AG04449 (cell line): Measurements from ENCODE around the gene TTLL10.

Source experiments
- CTCF ChIA-PET: fragments of 350-600 bp; formaldehyde crosslinking; extraction: SDS; loops from one replicate; lab custom pipeline; 2021; ENCODE audit warnings: antibody characterized with exemption; lab: Yijun Ruan, JAX
- POLR2A ChIA-PET: fragments of 400-600, 350-600 bp; formaldehyde crosslinking; extraction: SDS; loops from one replicate; lab custom pipeline; 2020; ENCODE audit warnings: antibody characterized with exemption, inconsistent platforms; lab: Yijun Ruan, JAX
- DNase-seq: peaks from one replicate; pipeline ENCODE4 v3.0.0-alpha.2; 2010; ENCODE audit warnings: low read depth, low spot score
- H3K4me3 ChIP-seq: 2 replicates; pipeline ENCODE4 v1.5.1; 2011; ENCODE audit warnings: low read depth, mild to moderate bottlenecking, control low read depth, low read length
- TF ChIP-seq, protein P1 (sequence below): IDR thresholded peaks from one replicate; pipeline ENCODE4 v1.5.1; 2011; ENCODE audit warnings: mild to moderate bottlenecking, moderate library complexity, low read length, control low read depth, inconsistent platforms; ENCODE audit not compliant: insufficient read depth; ENCODE audit errors: missing control alignments

Gene TTLL10

GRCh38 chr1:1161078-1161682 lies 12.5 kb upstream of the TTLL10 start:
- TF ChIP-seq, protein P1, sequence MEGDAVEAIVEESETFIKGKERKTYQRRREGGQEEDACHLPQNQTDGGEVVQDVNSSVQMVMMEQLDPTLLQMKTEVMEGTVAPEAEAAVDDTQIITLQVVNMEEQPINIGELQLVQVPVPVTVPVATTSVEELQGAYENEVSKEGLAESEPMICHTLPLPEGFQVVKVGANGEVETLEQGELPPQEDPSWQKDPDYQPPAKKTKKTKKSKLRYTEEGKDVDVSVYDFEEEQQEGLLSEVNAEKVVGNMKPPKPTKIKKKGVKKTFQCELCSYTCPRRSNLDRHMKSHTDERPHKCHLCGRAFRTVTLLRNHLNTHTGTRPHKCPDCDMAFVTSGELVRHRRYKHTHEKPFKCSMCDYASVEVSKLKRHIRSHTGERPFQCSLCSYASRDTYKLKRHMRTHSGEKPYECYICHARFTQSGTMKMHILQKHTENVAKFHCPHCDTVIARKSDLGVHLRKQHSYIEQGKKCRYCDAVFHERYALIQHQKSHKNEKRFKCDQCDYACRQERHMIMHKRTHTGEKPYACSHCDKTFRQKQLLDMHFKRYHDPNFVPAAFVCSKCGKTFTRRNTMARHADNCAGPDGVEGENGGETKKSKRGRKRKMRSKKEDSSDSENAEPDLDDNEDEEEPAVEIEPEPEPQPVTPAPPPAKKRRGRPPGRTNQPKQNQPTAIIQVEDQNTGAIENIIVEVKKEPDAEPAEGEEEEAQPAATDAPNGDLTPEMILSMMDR = no peak
- DNase-seq = no peak
- no peak overlapping the region for H3K4me3 ChIP-seq
- ChIA-PET CTCF (no interaction called here), POLR2A (no interaction called here)

GRCh38 chr1:1161683-1162079 lies 12.0 kb upstream of the TTLL10 start:
- no peak for DNase-seq
- ChIA-PET POLR2A (no interaction called here), CTCF (no interaction called here)
- TF ChIP-seq, protein P1 = no peak
- H3K4me3 ChIP-seq = no peak overlapping the region

GRCh38 chr1:1162597-1163537 lies 10.8 kb upstream of the TTLL10 start:
- ChIA-PET POLR2A (no interaction called here), CTCF (no interaction called here)
- TF ChIP-seq, protein P1 = no peak
- no peak overlapping the region for H3K4me3 ChIP-seq
- no peak for DNase-seq

- no peak for DNase-seq
- POLR2A ChIA-PET = no interaction called here
- TF ChIP-seq, protein P1 = no peak
- CTCF ChIA-PET = no interaction called here
- no peak overlapping the region for H3K4me3 ChIP-seq
These were observed 10.1 kb upstream of the TTLL10 start for GRCh38 chr1:1163538-1164070.

DNA sequence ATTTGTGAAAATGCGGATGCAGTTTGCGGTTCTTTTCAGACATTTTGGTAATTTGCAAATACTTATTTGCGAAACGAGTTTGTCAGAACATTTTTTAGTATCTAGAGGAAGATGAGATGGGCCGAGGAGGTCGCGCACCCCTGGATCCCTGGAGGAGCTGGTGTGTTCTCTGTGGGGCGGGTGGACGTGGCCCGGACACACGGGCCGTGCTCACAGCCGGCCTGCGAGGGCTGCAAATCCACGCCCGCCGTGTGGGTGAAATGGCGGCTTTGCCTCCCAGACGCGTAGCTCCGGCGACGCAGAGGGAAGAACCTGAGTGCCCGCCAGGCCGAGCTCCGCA lies 9.3 kb upstream of the TTLL10 start:
- POLR2A ChIA-PET = no interaction called here
- TF ChIP-seq, protein P1 = no peak
- DNase-seq = no peak
- CTCF ChIA-PET = interaction anchor here (1.0 kb wide), 1 partner anchor 67 kb away, joined by 3 read pairs; no protein-coding TSS in a partner anchor
- H3K4me3 ChIP-seq = no peak overlapping the region

DNA sequence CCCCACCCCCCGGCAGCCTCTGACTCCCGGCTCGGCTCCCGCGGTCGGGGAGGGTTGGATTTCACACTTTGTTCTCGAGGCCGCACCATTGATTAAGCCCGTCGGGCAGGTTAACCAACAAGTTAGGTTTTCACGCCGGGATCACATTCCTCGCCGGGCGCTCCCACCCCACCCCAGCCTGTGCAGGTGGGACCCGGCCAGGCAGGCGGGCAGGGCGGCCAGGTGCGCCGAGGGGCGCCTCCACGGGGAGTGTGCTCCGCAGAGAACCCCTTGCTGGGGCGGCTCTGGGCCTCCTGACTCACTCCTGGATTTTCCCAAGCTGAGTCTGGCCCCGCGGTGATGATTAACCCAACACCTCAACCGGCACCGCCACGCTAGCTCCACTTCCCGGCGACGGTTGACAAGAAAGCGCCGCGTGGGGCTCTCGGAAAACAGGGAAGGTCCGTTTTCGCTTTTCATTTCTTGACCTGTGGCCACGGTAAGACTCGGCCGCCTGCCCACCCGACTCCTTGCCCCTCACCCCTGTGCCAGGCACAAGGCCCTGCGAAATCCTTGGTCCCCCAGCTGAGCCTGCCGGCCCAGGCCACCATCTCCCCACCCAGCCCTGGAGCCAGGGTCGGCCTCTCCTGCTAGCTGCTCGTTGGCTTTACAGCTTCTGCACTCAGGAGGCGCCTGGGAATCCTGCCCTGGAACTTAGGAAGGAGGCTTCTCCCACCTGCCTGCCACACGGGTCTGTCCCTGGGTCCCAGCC lies 8.8 kb upstream of the TTLL10 start:
- ChIA-PET CTCF (interaction anchor here (1.0 kb wide), 1 partner anchor 66 kb away, joined by 3 read pairs; no protein-coding TSS in a partner anchor), POLR2A (no interaction called here)
- no peak for DNase-seq
- TF ChIP-seq, protein P1 = no peak
- H3K4me3 ChIP-seq = no peak overlapping the region
